ENCODE data around the gene DEDD2. TPM values are rescaled to one million over a fixed set of nuclear protein-coding genes. Genes with fewer than 3 reads are reported as not detected.

The DEDD2 gene
- total RNA-seq, 1 experiment from 2014 or later = 32.7 TPM

- RAD21 ChIA-PET (ENCODE audit: low non-redundant PET in 1 of 2, low total read pairs in 2 of 2, uncharacterized antibody in 2 of 2, unreplicated experiment in 2 of 2) = no interaction called here
- no peak overlapping the region for H3K4me2 ChIP-seq (ENCODE audit: low read length)
- H3K9me2 ChIP-seq (ENCODE audit: insufficient read depth) = no peaks in the 10 kb centered on the region
- peaks cover 48% of the 10 kb centered on the region for H3K79me2 ChIP-seq (ENCODE audit: insufficient read depth, low read length)
- H3K9ac ChIP-seq (ENCODE audit: low read length) = no peak overlapping the region
- H3K36me3 ChIP-seq (ENCODE audit: control insufficient read depth in 1 of 2, insufficient read depth in 2 of 2, low read length in 2 of 2) = peaks cover 46 to 50% of the 10 kb centered on the region in 2 experiments; a peak in 3 of 4 replicates
- intact Hi-C loops (cut with micrococcal nuclease) = no loop called here
- TF ChIP-seq ZNF274 (IDR thresholded peaks at IDR 0.05; ENCODE audit: low read depth, low read length) (no peak), CEBPB (IDR thresholded peaks at IDR 0.05; ENCODE audit: low read depth) (no peak), EZH2 (IDR thresholded peaks at IDR 0.05) (no peak), YY1 (IDR thresholded peaks at IDR 0.05; ENCODE audit: extremely low read depth, insufficient replicate concordance, low read depth, low read length) (no peak), ELF1 (IDR thresholded peaks at IDR 0.05; ENCODE audit: borderline replicate concordance, low read depth) (no peak), JUND (IDR thresholded peaks at IDR 0.05) (no peak)
- no peak overlapping the region for H2AFZ ChIP-seq (ENCODE audit: low read depth, low read length, poor library complexity, severe bottlenecking)
- H3K27ac ChIP-seq (ENCODE audit: low read depth, low read length) = no peak overlapping the region
- no peaks in the 10 kb centered on the region for H3K4me1 ChIP-seq (ENCODE audit: control insufficient read depth in 1 of 2, insufficient read depth in 2 of 2, low read length in 2 of 2)
- ATAC-seq (no peak), DNase-seq (ENCODE audit: low read depth, low spot score) (no peak)
- H3K27me3 ChIP-seq (ENCODE audit: insufficient read depth, low read length) = no peaks in the 10 kb centered on the region
- no TSS peak for BruUV-seq (replicated peaks)
- H3K4me3 ChIP-seq (replicated peaks in 1 of 2; ENCODE audit: low read depth in 1 of 2, low read length in 2 of 2) = no peak overlapping the region
- CTCF ChIA-PET = no interaction called here
- no peaks in the 10 kb centered on the region for H3K9me3 ChIP-seq (ENCODE audit: control insufficient read depth in 1 of 2, insufficient read depth in 1 of 2, low read depth in 1 of 2, low read length in 2 of 2)
- POLR2A ChIA-PET = interaction anchor here (0.8 kb wide), 1 partner anchor 9 kb away, joined by 4 read pairs; no protein-coding TSS in a partner anchor
- H4K20me1 ChIP-seq (ENCODE audit: insufficient read depth) = no peaks in the 10 kb centered on the region
Observed at GRCh38 chr19:42233678-42234292, 16.3 kb upstream of the DEDD2 start.

- Histone ChIP-seq H3K9me3 (ENCODE audit: control insufficient read depth in 1 of 2, insufficient read depth in 1 of 2, low read depth in 1 of 2, low read length in 2 of 2) (no peaks in the 10 kb centered on the region), H3K9me2 (ENCODE audit: insufficient read depth) (no peaks in the 10 kb centered on the region), H3K79me2 (ENCODE audit: insufficient read depth, low read length) (peaks cover 48% of the 10 kb centered on the region; the same call in 1 of the 2 replicates), H3K4me1 (ENCODE audit: control insufficient read depth in 1 of 2, insufficient read depth in 2 of 2, low read length in 2 of 2) (no peaks in the 10 kb centered on the region), H3K4me3 (replicated peaks in 1 of 2; ENCODE audit: low read depth in 1 of 2, low read length in 2 of 2) (no peak overlapping the region), H4K20me1 (ENCODE audit: insufficient read depth) (no peaks in the 10 kb centered on the region), H3K27ac (ENCODE audit: low read depth, low read length) (no peak overlapping the region), H3K36me3 (ENCODE audit: control insufficient read depth in 1 of 2, insufficient read depth in 2 of 2, low read length in 2 of 2) (peaks cover 47 to 50% of the 10 kb centered on the region in 2 experiments; a peak in 3 of 4 replicates), H3K27me3 (ENCODE audit: insufficient read depth, low read length) (no peaks in the 10 kb centered on the region), H3K4me2 (ENCODE audit: low read length) (no peak overlapping the region), H2AFZ (ENCODE audit: low read depth, low read length, poor library complexity, severe bottlenecking) (no peak overlapping the region), H3K9ac (ENCODE audit: low read length) (no peak overlapping the region)
- ChIA-PET CTCF (no interaction called here), RAD21 (ENCODE audit: low non-redundant PET in 1 of 2, low total read pairs in 2 of 2, uncharacterized antibody in 2 of 2, unreplicated experiment in 2 of 2) (no interaction called here), POLR2A (interaction anchor here (0.8 kb wide), 1 partner anchor 10 kb away, joined by 4 read pairs; no protein-coding TSS in a partner anchor)
- ATAC-seq = no peak
- no peak for DNase-seq (ENCODE audit: low read depth, low spot score)
- BruUV-seq (replicated peaks) = no TSS peak
- intact Hi-C loops (cut with micrococcal nuclease) = no loop called here
- TF ChIP-seq EZH2 (IDR thresholded peaks at IDR 0.05) (no peak), CEBPB (IDR thresholded peaks at IDR 0.05; ENCODE audit: low read depth) (no peak), ZNF274 (IDR thresholded peaks at IDR 0.05; ENCODE audit: low read depth, low read length) (no peak), FOSL1 (IDR thresholded peaks at IDR 0.05; ENCODE audit: low read depth) (no peak), EZH2phosphoT487 (IDR thresholded peaks at IDR 0.05; ENCODE audit: borderline replicate concordance) (no peak), EGR1 (IDR thresholded peaks at IDR 0.05; ENCODE audit: low read depth) (no peak), MAX (IDR thresholded peaks at IDR 0.05) (no peak)
Observed at GRCh38 chr19:42233106-42233505, 15.6 kb upstream of the DEDD2 start.
